Neural crest cell (in vitro differentiated cells): Measurements from ENCODE around the gene DYNC1I1. TPM values are rescaled to one million over a fixed set of nuclear protein-coding genes. Genes with fewer than 3 reads are reported as not detected.

Experiments
- DNase-seq: peaks from one replicate; pipeline ENCODE4 v3.0.0; 2021; ENCODE audit warnings: low read depth, mixed read lengths, low spot score
- H3K27ac Mint-ChIP-seq: one replicate; pipeline ENCODE4 v1.8.0; 2021; ENCODE audit warnings: mild to moderate bottlenecking, mixed read lengths; ENCODE audit not compliant: unreplicated experiment
- H3K27me3 Mint-ChIP-seq: 2 replicates; pipeline ENCODE4 v1.8.0; 2021; ENCODE audit warnings: low read depth, mild to moderate bottlenecking, mixed read lengths
- H3K36me3 Mint-ChIP-seq: 2 replicates; pipeline ENCODE4 v1.8.0; 2021; ENCODE audit warnings: low read depth, mild to moderate bottlenecking, mixed read lengths
- H3K4me1 Mint-ChIP-seq: 2 replicates; pipeline ENCODE4 v1.8.0; 2021; ENCODE audit warnings: mixed read lengths
- H3K4me3 Mint-ChIP-seq: one replicate; pipeline ENCODE4 v1.8.0; 2021; ENCODE audit warnings: mild to moderate bottlenecking, mixed read lengths
- H3K9me3 Mint-ChIP-seq: 2 replicates; pipeline ENCODE4 v1.8.0; 2021; ENCODE audit warnings: mixed read lengths
- CTCF ChIP-seq: fragments of 200-600 bp; sonication (generic); conservative IDR thresholded peaks from 2 replicates; pipeline ENCODE4 v1.5.0; 2021; ENCODE audit warnings: antibody characterized with exemption, mild to moderate bottlenecking
- total RNA-seq: library from RNA; stranded (reverse); gene quantifications from 2 replicates; pipeline ENCODE4 v1.2.1, GENCODE V29; 2021

Gene DYNC1I1
- total RNA-seq, 1 donor from 2014 or later, result 0.79 TPM

GRCh38 chr7:96089511-96089910 is 317.2 kb downstream of the DYNC1I1 start:
- TF ChIP-seq CTCF, result no peak
- Mint-ChIP-seq H3K9me3 (no peaks in the 10 kb centered on the region), H3K36me3 (no peaks in the 10 kb centered on the region), H3K27ac (no peak overlapping the region), H3K4me3 (no peak overlapping the region), H3K27me3 (peaks cover 7% of the 10 kb centered on the region), H3K4me1 (no peaks in the 10 kb centered on the region)
- no peak for DNase-seq

GRCh38 chr7:96090756-96091155 is 318.4 kb downstream of the DYNC1I1 start:
- H3K4me3 Mint-ChIP-seq, result no peak overlapping the region

DNA sequence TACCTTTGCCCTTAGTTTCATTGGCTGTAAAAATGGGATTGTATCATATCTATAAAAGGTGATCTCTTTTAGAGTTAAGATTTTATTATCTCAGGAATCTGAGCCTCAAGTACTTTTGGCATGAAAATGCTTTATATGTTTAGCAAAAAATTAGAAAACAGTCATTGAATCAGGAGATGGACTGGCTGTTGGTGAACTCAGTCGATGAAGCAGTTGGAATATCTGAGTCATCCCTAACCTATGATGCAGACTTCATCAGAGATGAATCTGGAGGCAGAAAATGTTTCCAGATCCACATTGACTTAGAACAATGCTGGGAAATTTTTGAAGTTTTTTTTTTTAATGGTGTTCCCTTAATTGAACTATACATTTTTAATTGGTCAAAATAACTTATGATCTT is 321.1 kb downstream of the DYNC1I1 start:
- no peaks in the 10 kb centered on the region for H3K36me3 Mint-ChIP-seq
- no peaks in the 10 kb centered on the region for H3K4me1 Mint-ChIP-seq
- DNase-seq, result no peak
- no peak overlapping the region for H3K4me3 Mint-ChIP-seq
- peaks cover 2% of the 10 kb centered on the region for H3K9me3 Mint-ChIP-seq
- peaks cover 7% of the 10 kb centered on the region for H3K27me3 Mint-ChIP-seq
- H3K27ac Mint-ChIP-seq, result no peak overlapping the region
- no peak for TF ChIP-seq CTCF

More at GRCh38 chr7:96090756-96091155, 318.4 kb downstream of the DYNC1I1 start:
- Mint-ChIP-seq H3K27ac (no peak overlapping the region), H3K36me3 (no peaks in the 10 kb centered on the region), H3K9me3 (no peaks in the 10 kb centered on the region), H3K27me3 (peaks cover 7% of the 10 kb centered on the region), H3K4me1 (no peaks in the 10 kb centered on the region)
- no peak for DNase-seq
- TF ChIP-seq CTCF, result no peak

DNA sequence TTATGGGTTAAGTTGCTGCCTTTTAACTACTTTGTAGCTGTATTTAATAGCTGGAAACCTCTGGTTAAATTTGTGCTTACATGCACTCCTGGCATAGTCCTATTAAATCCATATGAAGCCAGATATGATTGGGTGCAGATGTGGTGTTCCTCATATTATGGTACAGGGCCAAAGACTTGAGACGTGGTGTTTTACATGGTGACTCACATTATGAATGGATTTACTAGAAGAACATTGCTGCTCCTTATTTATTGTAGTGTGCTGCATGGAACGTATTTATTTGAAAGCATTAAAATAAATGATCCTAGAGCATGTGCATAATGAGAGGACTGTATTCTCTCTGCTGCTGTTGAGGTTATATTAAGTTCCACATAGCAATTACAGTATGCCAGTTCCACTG is 325.5 kb downstream of the DYNC1I1 start:
- peaks cover 2% of the 10 kb centered on the region for H3K9me3 Mint-ChIP-seq
- H3K4me3 Mint-ChIP-seq, result no peak overlapping the region
- DNase-seq, result no peak
- H3K27me3 Mint-ChIP-seq, result peaks cover 4% of the 10 kb centered on the region
- H3K27ac Mint-ChIP-seq, result no peak overlapping the region
- no peaks in the 10 kb centered on the region for H3K4me1 Mint-ChIP-seq
- H3K36me3 Mint-ChIP-seq, result no peaks in the 10 kb centered on the region
- TF ChIP-seq CTCF, result no peak

DNA sequence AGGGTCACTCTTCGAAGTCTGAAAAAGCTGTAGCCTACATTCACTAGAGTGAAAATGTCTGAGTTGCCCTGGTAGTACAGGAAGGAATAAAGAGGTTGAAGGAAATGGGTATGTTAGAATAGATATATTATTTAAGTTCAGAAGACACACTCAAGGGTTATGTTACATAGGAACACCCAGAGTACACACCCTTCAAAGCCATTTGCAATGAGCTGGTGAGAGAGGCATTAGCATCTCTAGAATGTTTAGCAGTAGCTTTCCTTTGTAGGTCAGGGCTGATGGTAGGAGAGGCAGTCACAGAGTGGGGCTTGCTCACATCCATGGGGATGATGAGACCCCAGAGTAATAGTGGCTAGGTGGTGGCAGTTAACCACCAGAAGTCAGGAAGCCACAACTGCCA is 328.4 kb downstream of the DYNC1I1 start:
- no peak overlapping the region for H3K27ac Mint-ChIP-seq
- DNase-seq, result no peak
- no peaks in the 10 kb centered on the region for H3K36me3 Mint-ChIP-seq
- TF ChIP-seq CTCF, result no peak
- H3K4me3 Mint-ChIP-seq, result no peak overlapping the region
- H3K27me3 Mint-ChIP-seq, result no peaks in the 10 kb centered on the region
- H3K4me1 Mint-ChIP-seq, result no peaks in the 10 kb centered on the region
- H3K9me3 Mint-ChIP-seq, result peaks cover 2% of the 10 kb centered on the region
